SHP77 treated with DMSO at 0.1 percent for 48 hours (cell line): ENCODE results near the gene NXPE3.
"Not testable (repeated sequence)": the region's sequence is repeated elsewhere in the genome, so short reads cannot be mapped to it uniquely, and the experiment has no call there.

Source experiments
- DNase-seq: peaks from one replicate; lab custom pipeline; 2025; lab: John Stamatoyannopoulos, UW

Gene NXPE3

GRCh38 chr3:101779047-101779821 lies at the start of gene NXPE3:
Gene NXPE3, plus strand, starts transcription at chr3:101779211. Its CDS starts 6,386 bp downstream, at chr3:101785597.
- DNase-seq: peak; percentile 65

- DNase-seq: no peak
Observed at GRCh38 chr3:101729586-101729985, 49.4 kb upstream of the NXPE3 start.

DNA sequence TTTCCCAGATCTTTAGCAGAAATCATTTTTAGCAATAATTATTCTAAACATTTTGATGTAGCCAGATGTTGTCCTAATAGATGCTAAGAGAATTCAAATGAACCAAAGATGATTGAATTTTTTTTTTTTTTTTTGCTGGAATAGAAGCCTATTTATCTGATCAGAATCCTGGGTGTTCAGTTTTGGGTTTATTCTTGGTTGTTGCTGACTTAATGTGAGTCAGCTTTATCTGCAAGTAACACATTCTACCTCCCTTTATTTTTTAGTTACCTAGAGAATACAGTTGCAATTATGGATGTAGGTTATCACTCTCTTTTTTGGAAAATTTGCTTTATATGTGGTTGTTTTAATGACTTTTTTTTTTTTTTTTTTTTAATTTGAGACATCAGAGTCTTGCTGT lies 48.2 kb upstream of the NXPE3 start:
- DNase-seq: no peak

DNA sequence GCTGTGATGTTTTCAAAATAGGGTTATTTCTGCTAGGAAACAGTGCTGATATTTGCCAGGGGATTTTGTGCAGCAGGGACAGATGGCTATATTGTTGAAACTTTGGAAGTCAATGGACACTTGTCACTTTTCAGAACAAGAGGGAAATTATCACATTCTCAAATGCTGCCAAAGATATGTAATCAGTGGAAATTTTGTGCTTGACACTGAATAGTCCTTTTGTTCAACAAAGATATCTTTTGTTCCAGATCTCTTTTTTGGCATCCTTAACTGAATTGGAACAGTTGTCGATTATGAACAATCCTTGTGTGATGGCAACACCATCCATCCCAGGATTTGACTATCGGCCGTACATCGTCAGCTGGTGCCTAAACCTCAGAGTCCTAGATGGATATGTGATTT lies 46.8 kb upstream of the NXPE3 start:
- DNase-seq: no peak

GRCh38 chr3:101735833-101736232 lies 43.2 kb upstream of the NXPE3 start:
- DNase-seq: no peak

- not testable (repeated sequence) for DNase-seq
Observed at GRCh38 chr3:101741914-101742313, 37.1 kb upstream of the NXPE3 start.

GRCh38 chr3:101744811-101745210 lies 34.2 kb upstream of the NXPE3 start:
- DNase-seq: no peak

DNA sequence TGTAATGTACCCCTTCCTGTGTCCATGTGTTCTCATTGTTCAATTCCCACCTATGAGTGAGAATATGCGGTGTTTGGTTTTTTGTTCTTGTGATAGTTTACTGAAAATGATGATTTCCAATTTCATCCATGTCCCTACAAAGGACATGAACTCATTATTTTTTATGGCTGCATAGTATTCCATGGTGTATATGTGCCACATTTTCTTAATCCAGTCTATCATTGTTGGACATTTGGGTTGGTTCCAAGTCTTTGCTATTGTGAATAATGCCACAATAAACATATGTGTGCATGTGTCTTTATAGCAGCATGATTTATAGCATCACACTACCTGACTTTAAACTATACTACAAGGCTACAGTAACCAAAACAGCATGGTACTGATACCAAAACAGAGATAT lies 33.1 kb upstream of the NXPE3 start:
- not testable (repeated sequence) for DNase-seq

GRCh38 chr3:101753386-101754113 lies 25.5 kb upstream of the NXPE3 start:
- not testable (repeated sequence) for DNase-seq

GRCh38 chr3:101758224-101758623 lies 20.8 kb upstream of the NXPE3 start:
- no peak for DNase-seq

DNA sequence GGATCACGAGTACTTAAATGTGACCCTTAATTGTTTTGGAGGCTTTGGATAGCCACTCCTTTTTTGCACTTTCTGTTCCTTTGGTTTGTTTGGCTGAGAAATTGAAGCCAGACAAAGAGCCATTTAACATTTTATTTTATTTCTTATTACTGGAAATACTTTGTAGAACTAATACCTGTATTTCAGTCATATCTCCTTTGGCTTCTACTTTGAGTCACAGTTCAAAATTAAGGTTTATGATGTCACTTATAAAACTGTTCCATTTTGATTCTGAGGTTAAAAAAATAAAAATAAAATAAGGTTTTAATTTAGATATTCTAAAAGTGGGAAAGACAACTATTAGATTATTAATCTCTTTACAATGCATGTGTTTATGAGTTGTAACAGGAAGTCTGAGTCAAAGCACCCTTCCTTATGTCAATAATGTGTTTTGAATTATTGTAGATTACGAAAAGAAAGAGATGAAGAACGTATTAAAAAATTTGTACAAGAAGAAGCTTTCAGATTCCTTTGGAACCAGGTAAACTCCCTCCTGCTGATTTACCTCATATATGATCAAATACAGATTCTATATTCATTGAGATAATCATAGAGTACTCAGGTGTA lies 16.9 kb upstream of the NXPE3 start:
- no peak for DNase-seq

DNA sequence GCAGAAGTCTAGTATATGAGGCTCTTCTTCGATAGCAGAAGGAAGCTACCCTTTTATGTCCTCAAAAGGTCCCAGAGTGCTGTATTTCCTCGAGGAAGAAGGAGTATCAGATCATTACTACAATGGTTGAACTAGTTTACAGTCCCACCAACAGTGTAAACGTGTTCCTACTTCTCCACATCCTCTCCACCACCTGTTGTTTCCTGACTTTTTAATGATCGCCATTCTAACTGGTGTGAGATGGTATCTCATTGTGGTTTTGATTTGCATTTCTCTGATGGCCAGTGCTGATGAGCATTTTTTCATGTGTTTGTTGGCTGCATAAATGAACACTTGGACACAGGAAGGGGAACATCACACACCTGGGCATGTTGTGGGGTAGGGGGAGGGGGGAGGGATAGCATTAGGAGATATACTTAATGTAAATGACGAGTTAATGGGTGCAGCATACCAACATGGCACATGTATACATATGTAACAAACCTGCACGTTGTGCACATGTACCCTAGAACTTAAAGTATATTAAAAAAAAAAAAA lies 1.2 kb upstream of the NXPE3 start:
- DNase-seq: not testable (repeated sequence)

DNA sequence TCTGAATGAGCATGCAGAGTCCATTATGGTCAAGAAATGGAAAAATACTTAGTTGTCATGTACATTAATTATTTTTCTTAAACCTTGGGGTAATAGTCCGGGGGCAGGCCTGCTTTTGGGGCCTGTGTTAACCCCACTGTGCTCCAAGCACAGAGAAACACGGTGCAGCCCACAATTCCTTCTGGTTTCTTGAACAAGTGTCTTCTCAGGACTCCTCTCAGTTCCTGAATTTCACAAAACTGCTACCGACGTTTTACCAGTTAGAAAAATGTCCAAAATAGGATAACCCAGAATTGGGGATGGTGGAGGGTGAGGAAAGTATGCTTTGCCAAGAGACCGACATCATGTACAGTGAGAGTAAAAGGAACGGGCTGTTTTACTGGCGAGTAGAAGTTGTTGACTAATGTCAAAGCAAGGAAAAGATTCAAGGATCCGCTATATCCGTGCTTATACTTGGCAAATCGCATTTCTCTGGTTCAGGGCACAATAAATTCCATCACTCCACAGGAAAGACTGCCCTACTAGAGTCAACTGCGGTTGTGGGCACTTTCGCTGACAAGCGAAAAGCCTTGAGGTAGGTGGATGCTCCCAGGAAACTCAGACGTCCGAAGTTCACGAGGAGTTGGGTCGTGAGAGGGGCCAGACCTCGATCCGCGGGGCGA lies 495 bp upstream of the NXPE3 start:
- no peak for DNase-seq

- DNase-seq: no peak
Observed at GRCh38 chr3:101779822-101780381, 891 bp downstream of the NXPE3 start.

GRCh38 chr3:101780661-101781060 lies 1.6 kb downstream of the NXPE3 start:
- peak; percentile 1 for DNase-seq

- DNase-seq: no peak
Observed at GRCh38 chr3:101781166-101781565, 2.2 kb downstream of the NXPE3 start.

GRCh38 chr3:101784855-101785613 lies 6.0 kb downstream of the NXPE3 start:
- DNase-seq: no peak

- DNase-seq: no peak
Observed at GRCh38 chr3:101791778-101792177, 12.8 kb downstream of the NXPE3 start.

- DNase-seq: no peak
Observed at GRCh38 chr3:101796077-101796680, 17.2 kb downstream of the NXPE3 start.

DNA sequence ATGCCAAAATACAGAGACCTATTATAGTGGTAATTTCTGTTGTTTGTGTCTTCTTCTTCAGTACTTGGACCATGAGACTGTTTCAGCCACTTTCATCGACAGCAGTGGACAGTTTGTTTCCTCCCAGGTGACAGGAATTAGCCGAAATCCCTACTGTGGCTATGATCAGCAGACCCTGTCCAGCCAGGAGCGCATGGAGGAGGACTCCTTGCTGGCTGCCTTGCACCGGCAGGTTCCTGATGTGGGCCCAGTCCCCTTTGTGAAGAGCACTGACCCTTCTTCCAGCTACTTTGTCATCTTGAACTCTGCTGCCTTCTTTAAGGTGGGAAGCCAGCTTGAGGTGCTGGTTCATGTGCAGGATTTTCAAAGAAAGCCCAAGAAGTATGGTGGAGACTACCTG lies 22.2 kb downstream of the NXPE3 start:
- DNase-seq: no peak

DNA sequence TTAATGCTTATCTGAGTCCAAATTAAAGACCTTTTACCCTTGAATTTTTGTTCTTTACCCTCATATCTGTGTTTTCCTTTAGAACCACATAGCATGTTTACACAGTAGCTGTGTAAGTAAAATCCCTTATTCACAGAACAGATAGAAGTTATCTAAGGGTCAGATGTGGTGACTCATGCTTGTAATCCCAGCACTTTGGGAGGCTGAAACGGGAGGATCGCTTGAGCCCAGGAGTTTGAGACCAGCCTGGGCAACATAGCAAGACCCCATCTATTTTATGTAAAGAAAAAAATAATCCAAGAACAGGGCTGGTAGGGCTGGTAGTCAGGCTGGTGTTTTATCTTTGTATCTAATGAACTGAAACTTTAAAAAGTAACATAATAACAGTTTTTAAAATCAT lies 23.2 kb downstream of the NXPE3 start:
- DNase-seq: no peak
